GM19452 (cell line): ENCODE measurements around the gene DLG1.
A peak's percentile ranks its signal among the peaks of the same experiment; 100 is the strongest.

ENCODE experiments used
- ATAC-seq: cut with Tn5 transposase; IDR thresholded peaks from one replicate; pipeline ENCODE4 v1.9.1; 2021; ENCODE audit not compliant: unreplicated experiment

DLG1 gene

GRCh38 chr3:197002701-197003454, 295.5 kb downstream of the DLG1 start:
- ATAC-seq: peak; percentile 80

GRCh38 chr3:197001972-197002700, 296.3 kb downstream of the DLG1 start:
- ATAC-seq: peak; percentile 13

- ATAC-seq: no peak
These were observed 297.1 kb downstream of the DLG1 start for GRCh38 chr3:197001106-197001971.

DNA sequence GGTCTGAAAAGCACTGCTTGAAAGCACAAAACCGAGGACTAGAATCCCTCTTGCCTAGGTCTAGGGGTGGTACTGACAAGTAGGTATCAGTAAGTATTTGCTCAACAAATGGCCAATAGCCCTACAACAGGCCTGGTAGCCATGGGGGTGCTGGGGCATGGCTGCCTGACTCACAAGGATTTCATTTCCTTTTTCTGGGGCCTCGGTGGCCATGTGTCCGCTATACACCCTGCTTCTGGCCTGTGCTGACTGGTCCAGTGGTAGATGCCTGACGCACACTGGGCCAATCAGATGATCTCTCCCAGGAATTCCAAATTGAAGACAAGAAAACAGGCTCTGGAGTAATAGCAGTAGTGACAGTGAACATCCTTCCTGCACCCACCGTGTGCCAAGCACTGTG, 298.2 kb downstream of the DLG1 start:
- no peak for ATAC-seq

DNA sequence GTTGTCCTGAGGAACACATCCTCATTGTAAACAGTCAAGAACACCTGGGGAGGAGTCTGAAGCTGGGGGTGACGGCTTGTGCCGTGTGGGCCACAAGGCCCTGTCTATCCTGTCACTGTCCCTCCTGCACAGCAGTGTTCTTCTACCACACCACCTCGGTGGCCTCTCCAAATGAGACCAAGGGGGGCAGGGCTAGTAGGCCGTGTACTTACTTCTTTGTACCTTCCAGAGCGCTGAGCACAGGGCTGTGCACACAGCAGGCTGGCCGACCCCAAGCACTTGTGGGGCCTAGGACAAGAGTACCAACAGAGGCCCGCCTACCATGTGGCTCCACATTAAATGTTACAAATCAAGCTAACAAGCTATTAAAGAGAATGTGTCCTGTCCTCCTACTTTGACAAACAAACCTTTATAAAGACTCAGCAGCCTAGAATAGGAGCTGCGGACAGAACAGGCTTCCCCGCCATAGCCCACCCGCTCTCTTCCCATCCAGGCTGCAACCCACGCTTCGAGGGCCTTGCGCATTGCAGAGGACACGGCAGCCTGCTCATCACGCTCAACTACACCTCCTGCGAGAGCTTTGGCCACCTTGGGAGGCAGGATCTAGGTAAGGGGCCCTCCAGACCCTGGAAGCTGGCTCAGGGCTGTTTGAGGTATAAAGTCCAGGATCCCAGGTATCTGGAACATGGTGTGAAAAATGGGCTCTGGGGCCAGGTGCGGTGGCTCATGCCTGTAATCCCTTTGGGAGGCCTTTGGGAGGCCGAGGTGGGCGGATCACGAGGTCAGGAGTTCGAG, 299.2 kb downstream of the DLG1 start:
- ATAC-seq: no peak

GRCh38 chr3:196997311-196997710, 301.1 kb downstream of the DLG1 start:
- ATAC-seq: no peak

GRCh38 chr3:196996454-196997265, 301.8 kb downstream of the DLG1 start:
- no peak for ATAC-seq

DNA sequence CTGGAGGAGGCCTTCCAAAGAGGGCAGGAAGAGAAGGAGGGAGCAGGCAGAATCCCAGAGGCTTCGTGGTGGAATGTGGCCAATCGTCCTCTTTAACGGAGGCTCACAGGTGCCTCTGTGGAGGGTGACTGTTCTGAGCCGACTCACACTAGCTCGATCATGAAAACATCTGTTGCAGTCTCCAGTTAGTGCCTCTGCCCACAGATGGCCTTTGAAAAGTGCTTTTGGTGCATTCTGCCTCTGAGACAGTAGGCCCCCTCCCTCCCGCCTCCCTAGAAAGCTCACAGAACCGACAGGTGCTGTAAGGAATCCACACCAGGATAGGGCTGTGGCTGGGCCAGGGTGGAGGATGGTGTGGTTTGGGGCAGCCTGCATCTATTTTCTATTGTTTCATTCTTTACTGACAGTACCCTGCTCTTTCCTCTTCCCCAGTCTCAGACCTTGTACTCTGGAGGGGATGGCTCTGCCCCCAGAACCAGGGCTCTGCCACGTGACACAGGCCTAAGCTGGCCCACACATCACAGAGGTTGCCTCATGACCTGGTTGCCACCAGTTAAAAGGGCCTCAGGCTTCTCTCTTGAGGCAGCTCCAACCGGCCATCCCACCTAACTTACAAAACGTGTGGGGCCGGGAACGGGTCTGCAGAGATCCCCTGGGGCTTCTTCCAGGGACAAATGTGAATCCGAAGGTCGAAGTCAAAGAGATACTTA, 302.6 kb downstream of the DLG1 start:
- ATAC-seq: no peak

DNA sequence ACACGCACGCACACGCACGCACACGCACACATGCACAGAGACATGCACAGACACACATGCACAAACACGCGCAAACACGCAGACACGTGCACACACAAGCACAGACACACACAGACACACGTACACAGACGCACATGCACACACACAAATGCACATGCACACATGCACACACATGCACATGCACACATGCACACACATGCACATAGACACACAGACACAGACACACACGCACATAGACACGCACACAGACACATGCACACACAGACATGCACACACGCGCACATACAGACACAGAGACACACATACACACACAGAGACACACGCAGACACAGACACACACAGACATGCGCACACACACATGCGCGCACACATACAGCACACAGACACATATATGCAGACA, 303.4 kb downstream of the DLG1 start:
- ATAC-seq: no peak

GRCh38 chr3:196994056-196994455, 304.4 kb downstream of the DLG1 start:
- ATAC-seq: no peak
